Suprapubic skin (tissue), 4 donors: ENCODE data around the gene FGF22. TPM values are rescaled to one million over a fixed set of nuclear protein-coding genes. Genes with fewer than 3 reads are reported as not detected.

ENCODE experiments used
- DNase-seq, 2 donors: peaks; one replicate each; pipeline ENCODE4 v3.0.0-alpha.2; 2019; ENCODE audit warnings: low spot score in 2 of 2
- H3K27ac ChIP-seq: fragments of 200-600 bp; sonication (generic); one replicate; pipeline ENCODE4 v1.5.1; 2019
- H3K27me3 ChIP-seq: fragments of 200-600 bp; sonication (generic); one replicate; pipeline ENCODE4 v1.5.1; 2019
- H3K36me3 ChIP-seq: fragments of 200-600 bp; sonication (generic); one replicate; pipeline ENCODE4 v1.5.1; 2019
- H3K4me1 ChIP-seq: fragments of 200-600 bp; sonication (generic); one replicate; pipeline ENCODE4 v1.5.1; 2019
- H3K4me3 ChIP-seq: fragments of 200-600 bp; sonication (generic); one replicate; pipeline ENCODE4 v1.5.1; 2019; ENCODE audit warnings: mild to moderate bottlenecking
- H3K9me3 ChIP-seq: fragments of 200-600 bp; sonication (generic); one replicate; pipeline ENCODE4 v1.5.1; 2019
- CTCF ChIP-seq, 2 donors: fragments of 200-600 bp in 1 of 2; fragments of 450-650 bp in 1 of 2; sonication (generic) in 1 of 2; IDR thresholded peaks; one replicate each; pipeline ENCODE4 v1.5.1; 2016 to 2019; ENCODE audit warnings: antibody characterized with exemption in 2 of 2, mild to moderate bottlenecking in 1 of 2, moderate library complexity in 1 of 2
- EP300 ChIP-seq: sonication (generic); formaldehyde crosslinking; IDR thresholded peaks from one replicate; pipeline ENCODE4 v1.6.1; 2017; ENCODE audit warnings: antibody characterized with exemption
- POLR2A ChIP-seq, 2 donors: fragments of 450-650 bp; IDR thresholded peaks; one replicate each; pipeline ENCODE4 v1.6.1; 2017; ENCODE audit warnings: antibody characterized with exemption in 2 of 2, mild to moderate bottlenecking in 2 of 2, moderate library complexity in 2 of 2
- POLR2AphosphoS5 ChIP-seq, 3 donors: sonication (generic); formaldehyde crosslinking; IDR thresholded peaks; one replicate each; pipeline ENCODE4 v1.6.1; 2017; ENCODE audit warnings: antibody characterized with exemption in 3 of 3
- WGBS: methylation state at CpG from one replicate; pipeline ENCODE4 v1.1.5; 2018; 5-methylcytosine and 5-hydroxymethylcytosine counted together
- total RNA-seq, 4 donors: library from RNA; depleted of rRNA; stranded (reverse); fragments of >200 nt; gene quantifications; one replicate each; pipeline ENCODE4 v1.1.0, GENCODE V29; 2016

Gene FGF22
- total RNA-seq, 4 donors from 2014 or later = 5.2 to 13.0 (median 9.2) TPM

GRCh38 chr19:648305-648704, 8.6 kb downstream of the FGF22 start:
- Histone ChIP-seq H3K36me3 (peaks cover 87% of the 10 kb centered on the region), H3K9me3 (no peaks in the 10 kb centered on the region)
- TF ChIP-seq POLR2AphosphoS5 (IDR thresholded peaks at IDR 0.05) = no peak
- TF ChIP-seq POLR2A (IDR thresholded peaks at IDR 0.05) = no peak
- no peak for TF ChIP-seq EP300
- no peak for TF ChIP-seq CTCF (IDR thresholded peaks at IDR 0.05)

GRCh38 chr19:648904-649801, 9.5 kb downstream of the FGF22 start:
- Histone ChIP-seq H3K27ac (no peak overlapping the region), H3K9me3 (no peaks in the 10 kb centered on the region), H3K4me1 (no peaks in the 10 kb centered on the region), H3K27me3 (no peaks in the 10 kb centered on the region), H3K36me3 (peaks cover 95% of the 10 kb centered on the region), H3K4me3 (no peak overlapping the region)
- WGBS = 93% methylated on average over 16 of the region's 53 CpGs
- no peak for TF ChIP-seq EP300
- peak in 1 of 2 donors; percentile 65 for DNase-seq

More at GRCh38 chr19:648305-648704, 8.6 kb downstream of the FGF22 start:
- no peak for DNase-seq
- no peak overlapping the region for H3K27ac ChIP-seq
- H3K4me3 ChIP-seq = no peak overlapping the region
- 91% methylated on average over 16 of the region's 29 CpGs for WGBS
- no peaks in the 10 kb centered on the region for H3K27me3 ChIP-seq
- no peaks in the 10 kb centered on the region for H3K4me1 ChIP-seq

- no peaks in the 10 kb centered on the region for H3K4me1 ChIP-seq
- peaks cover 90% of the 10 kb centered on the region for H3K36me3 ChIP-seq
- no peak overlapping the region for H3K4me3 ChIP-seq
- WGBS = 90% methylated on average over 2 of the region's 11 CpGs
- no peak overlapping the region for H3K27ac ChIP-seq
- TF ChIP-seq EP300 (no peak), POLR2A (IDR thresholded peaks at IDR 0.05) (no peak), POLR2AphosphoS5 (IDR thresholded peaks at IDR 0.05) (no peak), CTCF (IDR thresholded peaks at IDR 0.05) (no peak)
- H3K9me3 ChIP-seq = no peaks in the 10 kb centered on the region
- no peaks in the 10 kb centered on the region for H3K27me3 ChIP-seq
- no peak for DNase-seq
Measured at GRCh38 chr19:650121-650520, 10.4 kb downstream of the FGF22 start.

GRCh38 chr19:651114-651818, 11.6 kb downstream of the FGF22 start:
- H3K36me3 ChIP-seq = peaks cover 78% of the 10 kb centered on the region
- no peak for TF ChIP-seq POLR2AphosphoS5 (IDR thresholded peaks at IDR 0.05)
- no peak for TF ChIP-seq EP300

GRCh38 chr19:651991-652390, 12.3 kb downstream of the FGF22 start:
- no peak overlapping the region for H3K27ac ChIP-seq
- H3K9me3 ChIP-seq = no peaks in the 10 kb centered on the region
- H3K27me3 ChIP-seq = no peaks in the 10 kb centered on the region
- no peak overlapping the region for H3K4me3 ChIP-seq
- no peak for DNase-seq
- TF ChIP-seq CTCF (IDR thresholded peaks at IDR 0.05) (no peak), POLR2AphosphoS5 (IDR thresholded peaks at IDR 0.05) (no peak), EP300 (no peak), POLR2A (IDR thresholded peaks at IDR 0.05) (no peak)
- H3K36me3 ChIP-seq = peaks cover 76% of the 10 kb centered on the region
- H3K4me1 ChIP-seq = peaks cover 14% of the 10 kb centered on the region
- WGBS = 91% methylated on average over 14 of the region's 24 CpGs

More at GRCh38 chr19:651114-651818, 11.6 kb downstream of the FGF22 start:
- Histone ChIP-seq H3K9me3 (no peaks in the 10 kb centered on the region), H3K4me3 (no peak overlapping the region), H3K4me1 (peaks cover 7% of the 10 kb centered on the region), H3K27ac (no peak overlapping the region), H3K27me3 (no peaks in the 10 kb centered on the region)
- DNase-seq = no peak
- 97% methylated on average over 40 of the region's 58 CpGs for WGBS
